HL-60 (cell line): ENCODE measurements around the gene ZNF155.

Experiments used
- DNase-seq, 2 experiments: peaks; one replicate each; pipeline ENCODE4 v3.0.0-alpha.2; 2010 to 2020; ENCODE audit warnings: low read depth in 1 of 2, low spot score in 1 of 2
- H3K27ac ChIP-seq: fragments of 250-450 bp; sonication (Bioruptor Pico); replicated peaks from 2 replicates; pipeline ENCODE4 v1.5.1; 2020; ENCODE audit warnings: mild to moderate bottlenecking, moderate library complexity
- H3K27me3 ChIP-seq: fragments of 250-450 bp; sonication (Bioruptor Pico); 2 replicates; pipeline ENCODE4 v1.5.1; 2021; ENCODE audit warnings: mild to moderate bottlenecking, moderate library complexity; ENCODE audit not compliant: insufficient read depth, poor library complexity, severe bottlenecking
- H3K4me3 ChIP-seq: replicated peaks from 2 replicates; pipeline ENCODE4 v1.5.1; 2011; ENCODE audit warnings: mild to moderate bottlenecking, control low read depth, low read length; ENCODE audit not compliant: insufficient read depth
- GABPA ChIP-seq: IDR thresholded peaks from 2 replicates; pipeline ENCODE4 v1.6.1; 2012; ENCODE audit warnings: low read depth
- POLR2AphosphoS5 ChIP-seq: IDR thresholded peaks from 2 replicates; pipeline ENCODE4 v1.6.1; 2012; ENCODE audit warnings: low read depth
- SPI1 ChIP-seq: IDR thresholded peaks from 2 replicates; pipeline ENCODE4 v1.6.1; 2012; ENCODE audit warnings: low read depth, mild to moderate bottlenecking, borderline replicate concordance
- TF ChIP-seq, protein P1 (sequence below): IDR thresholded peaks from one replicate; pipeline ENCODE4 v1.5.1; 2011; ENCODE audit warnings: low read length, control low read depth, inconsistent platforms; ENCODE audit not compliant: insufficient read depth
- TF ChIP-seq, protein P2 (sequence below): IDR thresholded peaks from 2 replicates; pipeline ENCODE4 v1.6.1; 2012; ENCODE audit warnings: low read depth; ENCODE audit not compliant: insufficient replicate concordance

The ZNF155 gene

DNA sequence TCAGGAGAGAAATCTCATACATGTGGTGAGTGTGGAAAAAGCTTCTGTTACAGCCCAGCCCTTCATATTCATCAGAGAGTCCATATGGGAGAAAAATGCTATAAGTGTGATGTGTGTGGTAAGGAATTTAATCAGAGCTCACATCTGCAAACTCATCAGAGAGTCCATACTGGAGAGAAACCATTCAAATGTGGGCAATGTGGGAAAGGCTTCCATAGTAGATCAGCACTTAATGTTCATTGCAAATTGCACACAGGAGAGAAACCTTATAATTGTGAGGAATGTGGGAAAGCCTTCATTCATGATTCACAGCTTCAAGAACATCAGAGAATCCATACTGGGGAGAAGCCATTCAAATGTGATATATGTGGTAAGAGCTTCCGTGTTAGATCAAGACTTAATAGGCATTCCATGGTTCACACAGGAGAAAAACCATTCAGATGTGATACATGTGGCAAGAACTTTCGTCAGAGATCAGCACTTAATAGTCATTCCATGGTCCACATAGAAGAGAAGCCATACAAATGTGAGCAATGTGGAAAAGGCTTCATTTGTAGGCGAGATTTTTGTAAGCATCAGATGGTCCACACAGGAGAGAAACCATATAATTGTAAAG is 17.8 kb upstream of the ZNF155 start:
- DNase-seq, result no peak
- Histone ChIP-seq H3K27ac (no peak overlapping the region), H3K4me3 (no peak overlapping the region), H3K27me3 (no peaks in the 10 kb centered on the region)
- TF ChIP-seq, protein P1, sequence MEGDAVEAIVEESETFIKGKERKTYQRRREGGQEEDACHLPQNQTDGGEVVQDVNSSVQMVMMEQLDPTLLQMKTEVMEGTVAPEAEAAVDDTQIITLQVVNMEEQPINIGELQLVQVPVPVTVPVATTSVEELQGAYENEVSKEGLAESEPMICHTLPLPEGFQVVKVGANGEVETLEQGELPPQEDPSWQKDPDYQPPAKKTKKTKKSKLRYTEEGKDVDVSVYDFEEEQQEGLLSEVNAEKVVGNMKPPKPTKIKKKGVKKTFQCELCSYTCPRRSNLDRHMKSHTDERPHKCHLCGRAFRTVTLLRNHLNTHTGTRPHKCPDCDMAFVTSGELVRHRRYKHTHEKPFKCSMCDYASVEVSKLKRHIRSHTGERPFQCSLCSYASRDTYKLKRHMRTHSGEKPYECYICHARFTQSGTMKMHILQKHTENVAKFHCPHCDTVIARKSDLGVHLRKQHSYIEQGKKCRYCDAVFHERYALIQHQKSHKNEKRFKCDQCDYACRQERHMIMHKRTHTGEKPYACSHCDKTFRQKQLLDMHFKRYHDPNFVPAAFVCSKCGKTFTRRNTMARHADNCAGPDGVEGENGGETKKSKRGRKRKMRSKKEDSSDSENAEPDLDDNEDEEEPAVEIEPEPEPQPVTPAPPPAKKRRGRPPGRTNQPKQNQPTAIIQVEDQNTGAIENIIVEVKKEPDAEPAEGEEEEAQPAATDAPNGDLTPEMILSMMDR, result no peak
- TF ChIP-seq, protein P2, sequence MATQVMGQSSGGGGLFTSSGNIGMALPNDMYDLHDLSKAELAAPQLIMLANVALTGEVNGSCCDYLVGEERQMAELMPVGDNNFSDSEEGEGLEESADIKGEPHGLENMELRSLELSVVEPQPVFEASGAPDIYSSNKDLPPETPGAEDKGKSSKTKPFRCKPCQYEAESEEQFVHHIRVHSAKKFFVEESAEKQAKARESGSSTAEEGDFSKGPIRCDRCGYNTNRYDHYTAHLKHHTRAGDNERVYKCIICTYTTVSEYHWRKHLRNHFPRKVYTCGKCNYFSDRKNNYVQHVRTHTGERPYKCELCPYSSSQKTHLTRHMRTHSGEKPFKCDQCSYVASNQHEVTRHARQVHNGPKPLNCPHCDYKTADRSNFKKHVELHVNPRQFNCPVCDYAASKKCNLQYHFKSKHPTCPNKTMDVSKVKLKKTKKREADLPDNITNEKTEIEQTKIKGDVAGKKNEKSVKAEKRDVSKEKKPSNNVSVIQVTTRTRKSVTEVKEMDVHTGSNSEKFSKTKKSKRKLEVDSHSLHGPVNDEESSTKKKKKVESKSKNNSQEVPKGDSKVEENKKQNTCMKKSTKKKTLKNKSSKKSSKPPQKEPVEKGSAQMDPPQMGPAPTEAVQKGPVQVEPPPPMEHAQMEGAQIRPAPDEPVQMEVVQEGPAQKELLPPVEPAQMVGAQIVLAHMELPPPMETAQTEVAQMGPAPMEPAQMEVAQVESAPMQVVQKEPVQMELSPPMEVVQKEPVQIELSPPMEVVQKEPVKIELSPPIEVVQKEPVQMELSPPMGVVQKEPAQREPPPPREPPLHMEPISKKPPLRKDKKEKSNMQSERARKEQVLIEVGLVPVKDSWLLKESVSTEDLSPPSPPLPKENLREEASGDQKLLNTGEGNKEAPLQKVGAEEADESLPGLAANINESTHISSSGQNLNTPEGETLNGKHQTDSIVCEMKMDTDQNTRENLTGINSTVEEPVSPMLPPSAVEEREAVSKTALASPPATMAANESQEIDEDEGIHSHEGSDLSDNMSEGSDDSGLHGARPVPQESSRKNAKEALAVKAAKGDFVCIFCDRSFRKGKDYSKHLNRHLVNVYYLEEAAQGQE, result no peak
- TF ChIP-seq SPI1, result no peak
- TF ChIP-seq POLR2AphosphoS5, result no peak
- TF ChIP-seq GABPA, result no peak

DNA sequence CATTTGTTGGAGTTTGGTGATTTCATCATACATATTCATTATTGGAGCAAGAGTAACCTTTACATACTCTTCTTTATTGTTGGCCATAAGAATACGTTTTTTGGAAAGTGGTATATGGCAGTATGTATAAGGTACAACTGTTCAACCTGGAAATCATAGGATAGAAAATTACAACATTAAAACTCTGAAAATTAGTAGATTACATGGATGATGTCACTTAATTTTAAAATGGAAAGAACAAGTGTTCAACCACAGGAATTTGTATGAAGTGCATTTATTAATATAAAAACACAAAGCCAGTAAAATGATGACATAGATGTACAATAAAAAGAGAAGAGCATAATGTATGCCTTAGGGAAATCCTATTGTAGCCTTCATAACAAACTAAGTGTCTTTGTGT is 7.3 kb upstream of the ZNF155 start:
- DNase-seq, result no peak
- no peak for TF ChIP-seq POLR2AphosphoS5
- no peak for TF ChIP-seq GABPA
- TF ChIP-seq, protein P2, result no peak
- TF ChIP-seq, protein P1, result no peak
- no peak for TF ChIP-seq SPI1
- Histone ChIP-seq H3K4me3 (no peak overlapping the region), H3K27me3 (no peaks in the 10 kb centered on the region), H3K27ac (no peak overlapping the region)

DNA sequence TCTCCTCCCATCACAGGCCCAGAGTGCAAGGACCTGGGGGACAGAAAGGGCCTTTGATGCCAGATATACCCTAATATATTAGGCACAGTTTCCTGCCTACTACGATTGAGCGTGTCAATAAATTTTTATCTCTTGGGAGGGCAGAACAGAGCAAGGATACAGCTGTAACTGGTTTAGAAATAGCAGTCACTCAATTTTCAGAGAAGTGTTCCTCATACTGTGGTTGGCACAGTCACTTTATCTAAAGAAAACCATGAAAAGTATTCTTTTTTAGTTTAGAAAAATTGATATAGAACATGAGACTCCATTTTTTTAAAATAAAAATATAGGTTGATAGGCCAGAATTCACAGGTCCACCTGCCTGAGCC is 460 bp upstream of the ZNF155 start:
- DNase-seq, result no peak
- peak overlapping the region; percentile 85 for H3K4me3 ChIP-seq
- no peaks in the 10 kb centered on the region for H3K27me3 ChIP-seq
- peak overlapping the region; percentile 63 for H3K27ac ChIP-seq
- TF ChIP-seq, protein P2, result no peak
- no peak for TF ChIP-seq GABPA
- no peak for TF ChIP-seq SPI1
- TF ChIP-seq POLR2AphosphoS5, result no peak
- TF ChIP-seq, protein P1, result no peak
